Adipocyte (in vitro differentiated cells): ENCODE results near the gene HNRNPL.

ENCODE experiments used
- DNase-seq: peaks from one replicate; pipeline ENCODE4 v3.0.0-alpha.2; 2015; ENCODE audit warnings: low read depth
- H3K27me3 ChIP-seq: replicated peaks from 2 replicates; pipeline ENCODE4 v1.7.0; 2013; ENCODE audit warnings: mild to moderate bottlenecking, low read length, moderate library complexity; ENCODE audit not compliant: control insufficient read depth, insufficient read depth
- H3K36me3 ChIP-seq: 2 replicates; pipeline ENCODE4 v1.7.0; 2013; ENCODE audit warnings: low read length, mild to moderate bottlenecking, moderate library complexity; ENCODE audit not compliant: control insufficient read depth, insufficient read depth, severe bottlenecking
- H3K4me1 ChIP-seq: 2 replicates; pipeline ENCODE4 v1.7.0; 2013; ENCODE audit warnings: mild to moderate bottlenecking, low read length, moderate library complexity; ENCODE audit not compliant: control insufficient read depth, insufficient read depth
- H3K4me3 ChIP-seq: 2 replicates; pipeline ENCODE4 v1.7.0; 2013; ENCODE audit warnings: mild to moderate bottlenecking, low read length, moderate library complexity
- H3K9ac ChIP-seq: 2 replicates; pipeline ENCODE4 v1.7.0; 2013; ENCODE audit warnings: mild to moderate bottlenecking, low read length, moderate library complexity
- H3K9me3 ChIP-seq: 2 replicates; pipeline ENCODE4 v1.7.0; 2013; ENCODE audit warnings: mild to moderate bottlenecking, low read length, moderate library complexity; ENCODE audit not compliant: control insufficient read depth

Gene HNRNPL

DNA sequence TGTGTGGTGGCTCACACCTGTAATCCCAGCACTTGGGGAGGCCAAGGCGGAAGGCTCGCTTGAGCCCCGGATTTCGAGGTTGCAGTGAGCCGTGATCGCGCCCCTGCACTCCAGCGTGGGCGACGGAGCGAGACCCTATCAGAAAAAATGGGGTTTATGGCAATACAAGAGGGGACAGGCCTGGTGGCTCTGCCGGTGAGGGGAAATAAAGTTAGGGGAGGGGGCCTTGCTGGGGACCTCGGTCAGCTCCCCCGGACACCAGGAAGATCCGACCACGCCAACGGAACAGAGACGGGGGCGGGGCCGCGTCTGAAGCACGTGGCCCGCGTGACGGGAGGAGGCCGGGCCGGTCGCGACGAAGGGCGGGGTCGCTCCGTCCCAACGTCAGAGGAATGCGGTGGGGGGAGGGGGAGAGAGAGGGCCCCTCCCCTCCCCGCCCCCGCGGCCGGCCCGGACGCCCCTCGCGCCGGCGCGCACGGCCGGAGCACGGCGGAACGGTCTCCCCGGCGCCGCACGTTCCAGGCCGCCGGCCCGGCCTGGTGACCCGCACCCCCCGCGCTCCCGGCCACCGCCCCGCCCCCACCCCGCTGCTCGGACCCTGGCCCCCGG is 1.9 kb upstream of the HNRNPL start:
- DNase-seq: peak; percentile 99
- Histone ChIP-seq H3K4me1 (peaks cover 31% of the 10 kb centered on the region), H3K9me3 (no peaks in the 10 kb centered on the region), H3K27me3 (no peaks in the 10 kb centered on the region), H3K36me3 (peaks cover 9% of the 10 kb centered on the region), H3K4me3 (peak overlapping the region; percentile 86), H3K9ac (peak overlapping the region; percentile 92)

DNA sequence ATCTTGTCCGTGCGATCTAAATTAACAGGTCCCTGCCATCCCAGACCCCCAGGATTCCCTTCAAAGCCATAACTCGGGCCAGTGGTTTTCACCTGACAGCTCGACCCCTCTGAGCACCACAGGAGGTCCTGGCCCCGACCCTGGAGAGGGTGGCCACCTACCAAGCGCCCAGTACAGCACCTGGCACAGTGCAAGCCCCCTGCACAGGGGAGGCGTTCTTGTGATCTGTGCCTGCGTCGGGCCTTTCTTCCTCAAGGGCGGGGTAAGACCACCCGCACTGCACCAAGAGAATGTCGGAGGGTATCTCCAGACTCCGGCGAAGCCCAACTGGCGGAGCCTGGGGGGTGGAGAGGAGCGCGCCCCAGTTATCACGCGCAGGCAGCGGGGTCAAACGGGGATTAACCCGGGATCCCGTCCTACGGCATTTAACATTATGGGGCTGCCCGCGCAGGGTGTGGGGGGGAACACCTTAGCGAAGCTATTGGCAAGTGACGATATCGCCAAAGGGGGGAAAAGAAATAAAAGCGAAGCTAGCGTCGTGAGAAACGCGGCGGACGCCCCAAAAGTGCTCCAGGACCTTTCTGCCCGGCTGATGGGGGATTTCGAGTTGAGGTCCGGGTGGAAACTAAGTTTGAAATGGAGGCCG is 1.3 kb upstream of the HNRNPL start:
- Histone ChIP-seq H3K4me3 (peak overlapping the region; percentile 86), H3K4me1 (peaks cover 31% of the 10 kb centered on the region), H3K9me3 (no peaks in the 10 kb centered on the region), H3K27me3 (no peaks in the 10 kb centered on the region), H3K36me3 (peaks cover 16% of the 10 kb centered on the region), H3K9ac (peak overlapping the region; percentile 92)
- DNase-seq: no peak

DNA sequence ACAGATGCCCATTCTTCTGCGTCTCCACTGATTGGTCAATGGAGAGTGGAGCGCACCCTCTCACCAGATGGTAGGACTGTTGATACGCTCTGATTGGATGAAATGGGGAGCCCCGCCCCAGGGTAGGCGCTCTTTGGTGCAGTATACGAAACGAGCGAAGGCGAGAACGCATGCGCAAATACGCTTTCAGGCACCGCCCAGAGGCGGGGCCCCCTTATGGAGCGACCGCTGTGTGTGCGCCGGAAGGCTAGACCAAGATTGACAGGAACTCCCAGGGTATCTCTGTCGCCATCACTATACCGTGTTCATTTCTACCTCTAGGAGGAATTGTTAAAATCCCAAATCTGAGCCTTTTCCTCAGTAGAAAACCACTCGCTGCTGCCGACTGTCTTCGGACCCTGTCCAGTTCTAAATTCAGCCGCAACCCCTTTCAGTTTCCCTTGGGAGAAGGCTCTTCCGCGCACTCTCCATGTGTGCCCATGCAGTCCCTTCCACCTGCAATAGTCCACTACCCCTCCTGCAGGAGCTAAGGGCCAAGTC is 720 bp upstream of the HNRNPL start:
- peaks cover 31% of the 10 kb centered on the region for H3K4me1 ChIP-seq
- H3K9ac ChIP-seq: peak overlapping the region; percentile 92
- H3K27me3 ChIP-seq: no peaks in the 10 kb centered on the region
- H3K9me3 ChIP-seq: no peaks in the 10 kb centered on the region
- DNase-seq: peak; percentile 100
- H3K4me3 ChIP-seq: peak overlapping the region; percentile 86
- peaks cover 22% of the 10 kb centered on the region for H3K36me3 ChIP-seq

DNA sequence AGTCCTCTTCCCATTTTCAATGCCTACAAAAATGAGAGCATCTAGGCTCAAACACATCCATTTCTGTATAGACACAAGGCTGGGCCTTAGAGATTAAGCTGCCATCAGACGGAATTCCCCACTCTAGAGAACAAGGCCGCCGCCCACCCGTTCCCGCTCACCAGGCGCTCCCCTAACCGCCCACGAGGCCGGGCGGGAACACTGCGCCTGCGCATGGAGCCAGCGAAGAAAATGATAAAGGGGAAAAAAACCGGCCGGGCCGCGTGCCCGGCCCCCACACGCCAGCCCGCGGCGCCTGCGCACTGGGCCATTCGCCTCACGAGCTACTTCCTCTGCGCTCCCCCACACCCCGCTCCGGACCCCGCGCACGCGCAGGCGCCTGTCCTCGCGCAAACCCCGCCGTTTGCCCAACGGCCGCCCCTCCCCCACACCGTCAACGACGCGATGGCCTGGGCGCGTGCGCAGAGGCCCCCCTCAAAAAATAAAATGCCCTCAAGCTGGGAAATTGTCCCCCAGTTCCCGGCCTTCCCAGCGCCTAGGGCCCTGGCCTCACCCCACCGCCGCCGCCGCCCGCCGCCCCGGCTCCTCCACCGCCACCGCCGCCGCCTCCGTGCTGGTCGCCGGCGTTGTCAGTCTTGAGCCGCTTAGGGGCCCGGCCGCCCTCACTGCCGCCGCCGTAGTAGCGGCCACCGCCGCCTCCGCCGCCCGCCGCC is 483 bp downstream of the HNRNPL start:
- Histone ChIP-seq H3K4me3 (peak overlapping the region; percentile 85), H3K36me3 (peaks cover 34% of the 10 kb centered on the region), H3K27me3 (no peaks in the 10 kb centered on the region), H3K9me3 (no peaks in the 10 kb centered on the region), H3K9ac (peak overlapping the region; percentile 86), H3K4me1 (peaks cover 31% of the 10 kb centered on the region)
- peak; percentile 99 for DNase-seq

DNA sequence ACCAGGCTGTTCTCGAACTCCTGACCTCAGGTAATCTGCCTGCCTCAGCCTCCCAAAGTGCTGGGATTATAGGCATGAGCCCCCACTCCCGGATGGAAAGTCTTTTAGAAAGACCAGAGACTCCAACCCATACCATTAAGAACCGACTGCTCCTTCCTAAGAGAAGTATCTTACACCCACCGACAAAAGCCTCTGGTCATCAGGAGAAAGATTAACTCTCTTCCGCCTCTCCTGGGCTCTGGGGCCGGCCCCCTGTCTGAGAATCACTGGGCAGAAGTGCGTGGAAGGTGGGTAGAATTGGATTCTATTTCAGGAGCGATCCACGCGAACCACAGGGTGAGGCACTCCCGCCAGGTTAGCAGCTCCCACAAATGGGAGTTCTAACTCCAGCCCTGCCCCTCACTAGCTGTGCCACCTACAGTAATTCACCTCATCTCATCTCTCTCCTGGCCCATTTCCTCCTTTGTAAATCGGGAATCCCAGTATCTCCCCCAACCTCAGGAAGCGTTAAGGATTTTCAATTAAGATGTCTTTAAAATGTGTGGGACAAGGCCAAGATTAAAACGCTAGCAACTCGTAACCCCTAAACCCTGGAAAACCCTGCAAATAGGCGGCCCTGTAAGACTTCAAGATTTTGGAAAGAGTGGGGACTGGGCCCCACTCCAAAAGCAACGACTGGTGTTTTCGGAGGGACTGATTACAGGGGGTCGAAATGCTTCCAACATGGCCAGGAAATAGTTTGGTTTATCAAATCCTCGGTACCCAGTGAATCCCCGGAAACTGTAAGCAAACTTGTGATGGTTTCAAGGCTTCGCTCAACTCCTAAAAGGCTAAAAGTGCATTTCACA is 1.3 kb downstream of the HNRNPL start:
- Histone ChIP-seq H3K9ac (peak overlapping the region; percentile 86), H3K27me3 (no peaks in the 10 kb centered on the region), H3K4me1 (peaks cover 31% of the 10 kb centered on the region), H3K9me3 (no peaks in the 10 kb centered on the region), H3K4me3 (peak overlapping the region; percentile 85), H3K36me3 (peaks cover 41% of the 10 kb centered on the region)
- peak; percentile 30 for DNase-seq

DNA sequence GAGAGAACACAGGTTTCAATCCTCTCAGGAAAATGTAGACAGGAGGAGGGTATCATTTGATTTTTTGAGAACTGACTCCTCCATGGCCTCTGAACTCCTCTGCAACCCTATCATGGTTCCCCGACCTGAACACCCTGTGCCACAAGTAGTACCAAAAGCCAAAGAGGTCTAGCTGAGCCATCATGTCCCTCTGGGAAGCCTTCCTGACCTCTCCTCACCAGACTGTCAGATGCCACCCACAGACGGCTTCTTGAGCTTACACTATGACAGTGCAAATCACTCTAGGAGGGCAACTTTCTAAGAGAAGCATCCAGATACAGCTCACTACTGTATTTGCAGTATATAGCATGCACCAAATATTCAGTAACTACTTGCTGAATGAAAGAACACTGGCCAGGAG is 3.7 kb downstream of the HNRNPL start:
- H3K36me3 ChIP-seq: peaks cover 66% of the 10 kb centered on the region
- H3K4me1 ChIP-seq: peaks cover 21% of the 10 kb centered on the region
- H3K9me3 ChIP-seq: no peaks in the 10 kb centered on the region
- H3K27me3 ChIP-seq: no peaks in the 10 kb centered on the region
- no peak overlapping the region for H3K9ac ChIP-seq
- no peak overlapping the region for H3K4me3 ChIP-seq
- no peak for DNase-seq

DNA sequence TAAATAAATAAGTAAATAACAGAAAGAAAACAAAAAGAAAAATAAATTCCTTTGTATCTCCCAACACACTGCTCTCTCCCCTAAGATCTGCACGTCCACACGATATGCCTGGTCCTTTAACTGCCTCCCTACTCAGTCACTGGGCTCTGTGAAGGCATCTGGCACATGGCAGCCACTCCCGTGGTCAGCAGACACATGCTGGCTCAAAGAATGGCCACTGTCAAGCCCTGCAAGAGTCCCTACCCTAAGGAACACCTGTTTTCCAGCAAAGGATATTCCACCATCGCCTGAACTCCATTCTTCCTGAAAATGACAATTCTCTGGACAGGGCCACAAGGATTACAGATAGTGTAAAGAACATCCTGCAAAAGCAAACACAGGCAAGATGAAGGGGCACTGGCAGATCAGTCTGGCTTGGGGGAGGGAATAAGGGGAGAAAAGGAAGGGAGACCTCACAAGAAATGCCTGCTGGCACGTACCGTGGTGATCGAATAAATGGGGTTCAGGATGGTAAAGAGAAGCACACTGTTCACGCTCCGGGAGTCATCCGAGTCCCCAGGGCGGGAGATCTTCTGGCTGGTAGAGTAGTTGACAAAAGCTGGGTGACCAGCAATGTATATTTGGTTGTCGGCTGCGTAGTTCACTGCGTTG is 4.3 kb downstream of the HNRNPL start:
- DNase-seq: no peak
- H3K27me3 ChIP-seq: no peaks in the 10 kb centered on the region
- H3K9me3 ChIP-seq: no peaks in the 10 kb centered on the region
- no peak overlapping the region for H3K9ac ChIP-seq
- no peak overlapping the region for H3K4me3 ChIP-seq
- peaks cover 17% of the 10 kb centered on the region for H3K4me1 ChIP-seq
- H3K36me3 ChIP-seq: peaks cover 72% of the 10 kb centered on the region

DNA sequence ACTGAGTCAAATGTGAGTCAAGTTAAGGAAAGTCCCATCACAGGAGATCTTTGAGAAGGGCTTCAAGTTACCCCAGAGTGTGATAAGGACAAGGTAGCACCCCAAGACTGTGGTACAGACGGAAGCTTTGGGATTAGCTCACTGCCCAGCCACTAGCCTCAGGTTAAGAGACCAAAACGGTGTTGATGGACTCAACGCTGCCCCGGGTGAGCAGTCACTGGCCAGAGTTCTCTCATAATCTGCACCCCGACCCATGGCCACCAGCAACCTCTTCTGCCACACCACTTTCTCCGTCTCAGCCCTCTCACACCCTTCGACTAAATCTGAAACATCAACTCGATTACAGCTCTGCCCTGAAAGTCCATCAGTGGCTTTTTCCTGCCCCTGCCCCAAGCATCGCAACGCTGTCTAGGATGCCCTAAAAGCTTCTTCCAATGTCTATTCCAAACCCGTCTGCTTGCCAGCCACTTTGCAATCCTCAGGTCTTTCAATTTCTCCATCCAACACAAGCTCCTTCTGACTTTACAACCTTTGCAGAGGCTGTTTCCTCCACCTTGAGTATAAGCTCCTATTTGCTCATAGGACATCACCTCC is 5.6 kb downstream of the HNRNPL start:
- Histone ChIP-seq H3K4me3 (no peak overlapping the region), H3K9ac (no peak overlapping the region), H3K9me3 (no peaks in the 10 kb centered on the region), H3K27me3 (no peaks in the 10 kb centered on the region), H3K4me1 (peaks cover 17% of the 10 kb centered on the region), H3K36me3 (peaks cover 83% of the 10 kb centered on the region)
- no peak for DNase-seq

DNA sequence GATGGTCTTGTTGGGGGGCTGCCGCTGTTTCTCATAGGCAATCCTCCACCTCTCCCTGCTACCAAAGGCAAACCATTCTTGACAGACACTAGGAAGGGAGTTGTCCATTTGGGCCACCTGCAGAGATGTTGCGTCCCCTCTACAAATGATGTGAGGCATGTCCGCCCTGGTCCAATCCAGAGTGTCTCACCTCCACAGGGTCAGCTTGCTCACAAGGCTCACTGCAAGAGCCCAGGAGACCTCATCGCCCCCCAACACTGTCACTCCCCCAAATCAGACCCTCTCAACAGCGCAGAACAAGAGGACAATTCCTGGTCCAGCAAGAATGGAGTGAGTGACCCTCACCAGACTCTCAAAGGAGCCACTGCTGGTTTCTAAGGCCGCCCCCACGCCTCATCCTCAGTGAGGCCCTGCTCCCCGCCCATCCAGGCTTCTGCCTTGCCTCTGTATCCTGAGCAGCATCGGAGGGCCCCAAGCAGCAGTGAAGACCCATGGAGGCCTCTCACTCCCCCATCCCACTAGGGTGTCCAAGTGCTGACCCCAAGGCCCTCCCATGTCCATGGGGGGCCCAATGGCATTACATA is 6.5 kb downstream of the HNRNPL start:
- H3K27me3 ChIP-seq: no peaks in the 10 kb centered on the region
- no peaks in the 10 kb centered on the region for H3K9me3 ChIP-seq
- H3K9ac ChIP-seq: no peak overlapping the region
- peaks cover 92% of the 10 kb centered on the region for H3K36me3 ChIP-seq
- no peak for DNase-seq
- H3K4me3 ChIP-seq: no peak overlapping the region
- H3K4me1 ChIP-seq: peaks cover 14% of the 10 kb centered on the region
